Prostate gland (tissue), 2 donors: ENCODE data around the gene GAK. TPM values are rescaled to one million over a fixed set of nuclear protein-coding genes. Genes with fewer than 3 reads are reported as not detected.

Experiments used
- DNase-seq: peaks from one replicate; pipeline ENCODE4 v3.0.0-alpha.2; 2019; ENCODE audit warnings: low spot score
- H3K27ac ChIP-seq, 2 donors: fragments of 200-600 bp; sonication (generic); 2 replicates each; pipeline ENCODE4 v1.5.1; 2017 to 2019
- H3K27me3 ChIP-seq: fragments of 200-600 bp; sonication (generic); replicated peaks from 2 replicates; pipeline ENCODE4 v1.5.1; 2019; ENCODE audit not compliant: insufficient read depth
- H3K36me3 ChIP-seq, 2 donors: fragments of 200-600 bp; sonication (generic); 1 replicate in 1 of 2; 2 replicates in 1 of 2; pipeline versions ENCODE4 v1.5.1 to v1.8.1; 2017 to 2019
- H3K4me1 ChIP-seq: fragments of 200-600 bp; sonication (generic); replicated peaks from 2 replicates; pipeline ENCODE4 v1.5.1; 2019
- H3K4me3 ChIP-seq, 2 donors: fragments of 200-600 bp; sonication (generic); 2 replicates each; pipeline ENCODE4 v1.5.1; 2017 to 2019
- H3K9me3 ChIP-seq: fragments of 200-600 bp; sonication (generic); 2 replicates; pipeline ENCODE4 v1.5.1; 2017
- POLR2A ChIP-seq: fragments of 450-650 bp; IDR thresholded peaks from one replicate; pipeline ENCODE4 v1.6.1; 2016; ENCODE audit warnings: antibody characterized with exemption, mild to moderate bottlenecking
- POLR2AphosphoS5 ChIP-seq: sonication (generic); formaldehyde crosslinking; IDR thresholded peaks from one replicate; pipeline ENCODE4 v1.6.1; 2017; ENCODE audit warnings: antibody characterized with exemption
- WGBS: methylation state at CpG from one replicate; pipeline ENCODE4 v1.1.5; 2018; 5-methylcytosine and 5-hydroxymethylcytosine counted together
- intact Hi-C: fragments of 100-400 bp; cut with DNase I; formaldehyde crosslinking; loops from one replicate; pipeline ENCODE4 v1.14.2; 2022
- total RNA-seq, 2 donors: library from RNA; depleted of rRNA; stranded (reverse); fragments of >200 nt; gene quantifications; one replicate each; pipeline ENCODE4 v1.1.0, GENCODE V29; 2016
- TF ChIP-seq, protein P1 (sequence below), 4 experiments: fragments of 200-600 bp in 2 of 4; fragments of 450-650 bp in 2 of 4; sonication (generic) in 2 of 4; IDR thresholded peaks; 1 replicate in 3 of 4; 2 replicates in 1 of 4; pipeline ENCODE4 v1.5.1; 2016 to 2019; ENCODE audit warnings: antibody characterized with exemption in 4 of 4, mild to moderate bottlenecking in 2 of 4, moderate library complexity in 2 of 4

The GAK gene
- total RNA-seq, 2 donors from 2014 or later = 158 to 181 TPM

- Histone ChIP-seq H3K27me3 (no peaks in the 10 kb centered on the region), H3K4me1 (no peaks in the 10 kb centered on the region), H3K9me3 (no peaks in the 10 kb centered on the region), H3K36me3 (no peaks in the 10 kb centered on the region), H3K27ac (no peak overlapping the region), H3K4me3 (no peak overlapping the region)
- 95% methylated on average over 13 of the region's 23 CpGs for WGBS
- TF ChIP-seq, protein P1, sequence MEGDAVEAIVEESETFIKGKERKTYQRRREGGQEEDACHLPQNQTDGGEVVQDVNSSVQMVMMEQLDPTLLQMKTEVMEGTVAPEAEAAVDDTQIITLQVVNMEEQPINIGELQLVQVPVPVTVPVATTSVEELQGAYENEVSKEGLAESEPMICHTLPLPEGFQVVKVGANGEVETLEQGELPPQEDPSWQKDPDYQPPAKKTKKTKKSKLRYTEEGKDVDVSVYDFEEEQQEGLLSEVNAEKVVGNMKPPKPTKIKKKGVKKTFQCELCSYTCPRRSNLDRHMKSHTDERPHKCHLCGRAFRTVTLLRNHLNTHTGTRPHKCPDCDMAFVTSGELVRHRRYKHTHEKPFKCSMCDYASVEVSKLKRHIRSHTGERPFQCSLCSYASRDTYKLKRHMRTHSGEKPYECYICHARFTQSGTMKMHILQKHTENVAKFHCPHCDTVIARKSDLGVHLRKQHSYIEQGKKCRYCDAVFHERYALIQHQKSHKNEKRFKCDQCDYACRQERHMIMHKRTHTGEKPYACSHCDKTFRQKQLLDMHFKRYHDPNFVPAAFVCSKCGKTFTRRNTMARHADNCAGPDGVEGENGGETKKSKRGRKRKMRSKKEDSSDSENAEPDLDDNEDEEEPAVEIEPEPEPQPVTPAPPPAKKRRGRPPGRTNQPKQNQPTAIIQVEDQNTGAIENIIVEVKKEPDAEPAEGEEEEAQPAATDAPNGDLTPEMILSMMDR (IDR thresholded peaks at IDR 0.05) = no peak
- TF ChIP-seq POLR2AphosphoS5 = no peak
- TF ChIP-seq POLR2A = no peak
- intact Hi-C loops = no loop called here
- DNase-seq = no peak
Observed at GRCh38 chr4:911221-911751, 20.8 kb downstream of the GAK start.

DNA sequence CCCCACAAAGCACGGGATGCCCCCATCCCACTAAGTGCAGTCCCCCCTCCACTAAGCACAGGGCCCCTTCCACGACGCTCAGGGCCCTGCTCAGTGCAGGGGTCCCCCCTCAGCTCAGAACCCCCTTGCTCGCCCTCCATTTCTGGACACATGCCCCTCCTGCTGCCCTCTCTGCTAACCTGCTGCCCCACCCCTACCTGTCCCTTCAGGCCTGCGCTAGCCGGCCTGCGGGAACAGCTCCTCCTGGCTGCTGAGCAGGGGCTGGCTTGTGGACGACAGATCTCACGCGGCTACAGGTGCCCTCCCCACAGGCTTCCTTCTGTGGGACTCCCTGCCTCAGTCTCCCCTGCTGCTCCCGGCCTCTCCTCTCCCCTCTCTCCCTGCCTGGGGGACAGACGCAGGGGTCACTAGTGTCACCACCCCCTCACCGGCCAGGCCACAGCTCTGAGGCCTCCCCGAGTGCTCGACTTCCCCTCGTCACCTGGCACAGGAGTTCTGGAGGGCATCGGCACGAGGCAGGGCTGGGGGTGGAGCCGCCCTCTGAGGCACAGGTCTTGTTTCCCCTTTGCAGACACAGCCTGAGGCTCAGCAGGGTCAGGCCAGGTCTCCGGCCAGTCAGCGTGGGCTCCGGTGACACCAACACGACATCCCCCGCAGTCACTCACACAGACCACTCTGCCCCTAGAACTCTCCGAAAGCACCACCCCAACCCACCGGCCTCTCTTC, 21.6 kb downstream of the GAK start:
- no peaks in the 10 kb centered on the region for H3K36me3 ChIP-seq
- intact Hi-C loops = no loop called here
- H3K9me3 ChIP-seq = no peaks in the 10 kb centered on the region
- H3K4me1 ChIP-seq = no peaks in the 10 kb centered on the region
- H3K27me3 ChIP-seq = no peaks in the 10 kb centered on the region
- no peak for DNase-seq
- 94% methylated on average over 21 of the region's 26 CpGs for WGBS
- no peak overlapping the region for H3K27ac ChIP-seq
- TF ChIP-seq POLR2AphosphoS5 (no peak), POLR2A (no peak)
- TF ChIP-seq, protein P1 (IDR thresholded peaks at IDR 0.05) = no peak
- H3K4me3 ChIP-seq = no peak overlapping the region

DNA sequence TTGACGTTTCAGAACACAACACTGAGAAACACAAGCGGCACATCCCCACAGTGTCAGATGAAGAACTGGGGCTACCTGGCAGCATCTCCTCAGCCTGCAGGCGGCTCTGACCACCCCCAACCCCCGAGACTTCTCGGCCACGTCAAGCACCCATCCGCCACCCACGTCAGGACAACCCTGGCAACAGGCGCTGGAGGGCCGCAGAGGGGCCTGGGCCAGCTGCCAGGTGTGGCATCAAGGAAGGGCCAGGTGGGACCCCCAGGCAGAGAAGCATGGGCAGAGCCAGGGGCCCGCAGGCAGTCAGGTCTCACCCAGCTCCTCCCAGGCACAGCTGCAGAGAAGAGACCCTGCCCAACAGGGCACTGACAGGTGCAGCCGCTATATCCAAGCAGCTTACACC, 22.3 kb downstream of the GAK start:
- no peak overlapping the region for H3K4me3 ChIP-seq
- TF ChIP-seq POLR2AphosphoS5 (no peak), POLR2A (no peak)
- TF ChIP-seq, protein P1 (IDR thresholded peaks at IDR 0.05) = no peak
- WGBS = 97% methylated on average over 11 of the region's 12 CpGs
- H3K4me1 ChIP-seq = no peaks in the 10 kb centered on the region
- intact Hi-C loops = no loop called here
- no peak for DNase-seq
- no peak overlapping the region for H3K27ac ChIP-seq
- no peaks in the 10 kb centered on the region for H3K36me3 ChIP-seq
- no peaks in the 10 kb centered on the region for H3K27me3 ChIP-seq
- no peaks in the 10 kb centered on the region for H3K9me3 ChIP-seq

DNA sequence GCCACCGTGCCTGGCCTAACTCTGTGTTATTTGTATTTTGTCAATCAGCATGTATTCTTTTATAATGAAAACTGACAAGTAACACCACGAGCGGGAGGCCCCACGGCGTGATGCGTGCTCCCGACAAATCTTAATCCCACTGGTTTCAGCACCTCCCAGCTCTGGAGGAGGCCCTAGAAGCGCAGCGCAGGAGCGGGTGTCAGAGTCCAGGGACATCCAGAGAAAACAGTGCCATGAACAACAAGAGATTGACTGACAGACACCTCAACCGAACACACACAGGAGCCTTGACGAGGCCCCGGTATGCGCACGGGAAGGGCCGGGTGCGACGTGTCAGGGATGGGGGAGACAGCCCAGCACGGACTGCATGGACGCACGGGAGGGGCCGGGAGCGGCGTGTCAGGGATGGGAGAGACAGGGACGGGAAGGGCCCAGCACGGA, 23.0 kb downstream of the GAK start:
- Histone ChIP-seq H3K36me3 (no peaks in the 10 kb centered on the region), H3K4me3 (no peak overlapping the region), H3K27me3 (no peaks in the 10 kb centered on the region), H3K27ac (no peak overlapping the region), H3K9me3 (no peaks in the 10 kb centered on the region), H3K4me1 (no peaks in the 10 kb centered on the region)
- intact Hi-C loops = no loop called here
- TF ChIP-seq POLR2AphosphoS5 = no peak
- no peak for TF ChIP-seq POLR2A
- TF ChIP-seq, protein P1 (IDR thresholded peaks at IDR 0.05) = no peak
- 96% methylated on average over 26 of the region's 26 CpGs for WGBS
- no peak for DNase-seq
